ENCODE measurements around the gene CA10. TPM values are rescaled to one million over a fixed set of nuclear protein-coding genes. Genes with fewer than 3 reads are reported as not detected.

Gene CA10
- total and polyA plus RNA-seq, 2 donors (not counting 3 experiments of a cell fraction or from before 2014, with no cell fraction given): not detected

DNA sequence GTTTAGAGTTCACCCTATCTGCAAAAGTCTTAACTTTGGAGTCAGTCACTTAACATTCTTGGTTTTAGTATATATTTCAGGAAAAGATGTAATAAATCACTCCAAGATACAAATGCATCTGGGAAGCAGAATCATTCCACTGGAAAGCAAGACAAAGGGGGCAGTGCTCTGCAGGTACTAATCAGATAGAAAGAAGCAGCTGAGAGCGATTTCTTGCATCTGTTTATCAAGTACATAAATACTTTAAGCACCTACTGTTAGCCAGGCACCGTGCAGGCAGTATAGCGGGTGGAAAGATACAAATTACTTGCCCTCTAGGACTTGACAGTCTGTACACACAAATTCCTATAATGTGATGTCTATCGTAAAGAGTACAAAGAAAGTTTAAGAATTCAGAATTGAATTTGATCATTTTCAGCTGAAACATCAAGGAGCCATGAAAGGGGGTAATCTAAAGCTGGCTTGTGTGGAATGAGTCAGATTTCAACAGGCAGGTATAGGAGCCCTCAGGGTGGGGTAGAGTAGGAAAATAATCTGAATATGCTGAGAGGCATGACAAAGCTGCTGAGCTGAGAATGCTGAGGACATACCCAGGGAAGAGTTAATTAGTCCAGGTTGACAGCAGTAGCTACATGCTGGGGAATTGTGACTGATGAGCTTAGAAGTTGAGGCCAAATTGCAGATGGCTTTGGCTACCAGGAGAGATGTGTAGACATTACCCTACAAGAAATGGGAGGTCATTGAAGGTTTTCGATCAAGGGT lies 110.2 kb downstream of the CA10 start:
- intact Hi-C loops (cut with micrococcal nuclease): no loop called here
- Histone ChIP-seq H4K20me1 (replicated peaks; ENCODE audit: control insufficient read depth, extremely low read depth, insufficient read depth, low read length) (no peaks in the 10 kb centered on the region), H3K4me1 (ENCODE audit: control insufficient read depth, extremely low read depth, insufficient read depth, low read length) (no peaks in the 10 kb centered on the region), H3K9me1 (replicated peaks; ENCODE audit: control insufficient read depth, extremely low read depth, insufficient read depth, low read length) (no peaks in the 10 kb centered on the region), H2AFZ (ENCODE audit: low read depth, low read length) (no peak overlapping the region), H3K27me3 (ENCODE audit: control insufficient read depth in 2 of 2, insufficient read depth in 2 of 2, low read length in 2 of 2) (no peaks in the 10 kb centered on the region), H3K79me2 (ENCODE audit: control insufficient read depth, insufficient read depth, low read length) (no peaks in the 10 kb centered on the region), H3K9me3 (replicated peaks; ENCODE audit: control insufficient read depth, insufficient read depth, low read length) (peaks cover 3% of the 10 kb centered on the region), H3K27ac (ENCODE audit: insufficient read depth, low read depth, low read length) (no peak overlapping the region), H3K4me3 (replicated peaks in 1 of 3; ENCODE audit: insufficient read depth in 1 of 3, low read depth in 1 of 3, low read length in 3 of 3) (no peak overlapping the region), H3K36me3 (ENCODE audit: control insufficient read depth in 2 of 2, extremely low read depth in 1 of 2, insufficient read depth in 2 of 2, low read length in 2 of 2) (no peaks in the 10 kb centered on the region), H3K4me2 (ENCODE audit: insufficient read depth, low read length) (no peak overlapping the region), H3K9ac (replicated peaks; ENCODE audit: extremely low read depth, insufficient read depth, low read length) (no peak overlapping the region)
- CTCF ChIA-PET: no interaction called here
- TF ChIP-seq FOS (IDR thresholded peaks at IDR 0.05; ENCODE audit: borderline replicate concordance, insufficient read depth, low read length) (no peak), CTCF (IDR thresholded peaks at IDR 0.05; ENCODE audit: extremely low read depth in 1 of 2, insufficient read depth in 1 of 2, low read depth in 1 of 2, low read length in 2 of 2) (no peak), POLR2AphosphoS5 (IDR thresholded peaks at IDR 0.05; ENCODE audit: insufficient read depth, low read depth, low read length) (no peak), GATA2 (IDR thresholded peaks at IDR 0.05; ENCODE audit: insufficient read depth, insufficient read length, low read depth, low read length) (no peak), MYC (IDR thresholded peaks at IDR 0.05; ENCODE audit: low read depth, low read length) (no peak), POLR2A (IDR thresholded peaks at IDR 0.05; ENCODE audit: low read depth, low read length) (no peak), JUN (IDR thresholded peaks at IDR 0.05; ENCODE audit: borderline replicate concordance, insufficient read depth, insufficient read length, low read depth) (no peak)
- TF ChIP-seq, protein P1, sequence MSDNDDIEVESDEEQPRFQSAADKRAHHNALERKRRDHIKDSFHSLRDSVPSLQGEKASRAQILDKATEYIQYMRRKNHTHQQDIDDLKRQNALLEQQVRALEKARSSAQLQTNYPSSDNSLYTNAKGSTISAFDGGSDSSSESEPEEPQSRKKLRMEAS (IDR thresholded peaks at IDR 0.05; ENCODE audit: insufficient read depth, insufficient read length): no peak
- no peak for DNase-seq (ENCODE audit: low read depth, low spot score)
- POLR2A ChIA-PET: no interaction called here
- no peak for FAIRE-seq
- no TSS peak for BruUV-seq (replicated peaks)
- dilution Hi-C loops (cut with MboI; ENCODE audit: extremely low pct_ligation_motif_present, low sequenced_read_pairs): no loop called here
